Adrenal gland (tissue), 5 donors: ENCODE results near the gene PLA2G2A.

Source experiments
- POLR2A ChIP-seq, 2 donors: fragments of 450-650 bp; IDR thresholded peaks; one replicate each; pipeline ENCODE4 v1.6.1; 2017; ENCODE audit warnings: antibody characterized with exemption in 2 of 2, mild to moderate bottlenecking in 2 of 2, moderate library complexity in 1 of 2
- TF ChIP-seq, protein P1 (sequence below), 6 experiments: fragments of 450-650 bp in 4 of 6; fragments of 200-600 bp in 2 of 6; sonication (generic) in 1 of 6; IDR thresholded peaks; 1 replicate in 5 of 6; 2 replicates in 1 of 6; pipeline versions ENCODE4 v1.5.1 to v1.8.0; 2016 to 2021; ENCODE audit warnings: antibody characterized with exemption in 6 of 6, mild to moderate bottlenecking in 2 of 6, moderate library complexity in 1 of 6
- donor health status: DM: no; HTN: no; CAD: no.

- TF ChIP-seq, protein P1, sequence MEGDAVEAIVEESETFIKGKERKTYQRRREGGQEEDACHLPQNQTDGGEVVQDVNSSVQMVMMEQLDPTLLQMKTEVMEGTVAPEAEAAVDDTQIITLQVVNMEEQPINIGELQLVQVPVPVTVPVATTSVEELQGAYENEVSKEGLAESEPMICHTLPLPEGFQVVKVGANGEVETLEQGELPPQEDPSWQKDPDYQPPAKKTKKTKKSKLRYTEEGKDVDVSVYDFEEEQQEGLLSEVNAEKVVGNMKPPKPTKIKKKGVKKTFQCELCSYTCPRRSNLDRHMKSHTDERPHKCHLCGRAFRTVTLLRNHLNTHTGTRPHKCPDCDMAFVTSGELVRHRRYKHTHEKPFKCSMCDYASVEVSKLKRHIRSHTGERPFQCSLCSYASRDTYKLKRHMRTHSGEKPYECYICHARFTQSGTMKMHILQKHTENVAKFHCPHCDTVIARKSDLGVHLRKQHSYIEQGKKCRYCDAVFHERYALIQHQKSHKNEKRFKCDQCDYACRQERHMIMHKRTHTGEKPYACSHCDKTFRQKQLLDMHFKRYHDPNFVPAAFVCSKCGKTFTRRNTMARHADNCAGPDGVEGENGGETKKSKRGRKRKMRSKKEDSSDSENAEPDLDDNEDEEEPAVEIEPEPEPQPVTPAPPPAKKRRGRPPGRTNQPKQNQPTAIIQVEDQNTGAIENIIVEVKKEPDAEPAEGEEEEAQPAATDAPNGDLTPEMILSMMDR (IDR thresholded peaks at IDR 0.05) = no peak
- no peak for TF ChIP-seq POLR2A (IDR thresholded peaks at IDR 0.05)
Measured at GRCh38 chr1:19934336-19934735, 45.1 kb downstream of the PLA2G2A start.
